Left renal pelvis (tissue), 4 donors: ENCODE measurements around the gene LEP. TPM values are rescaled to one million over a fixed set of nuclear protein-coding genes. Genes with fewer than 3 reads are reported as not detected.
"Not testable (repeated sequence)": the region's sequence is repeated elsewhere in the genome, so short reads cannot be mapped to it uniquely, and the experiment has no call there.

Experiments
- DNase-seq, 4 donors: peaks; one replicate each; pipeline ENCODE4 v3.0.0-alpha.2; 2013; ENCODE audit warnings: low read depth in 4 of 4, low spot score in 3 of 4
- polyA plus RNA-seq, 4 donors: library from polyadenylated mRNA; unstranded; fragments of 120-200 nt; gene quantifications; one replicate each; pipeline ENCODE4 v1.2.1, GENCODE V29; 2013; ENCODE audit not compliant: insufficient read length in 4 of 4

The LEP gene
- polyA plus RNA-seq, 4 donors, result 0.16 to 0.50 (median 0.36) TPM; not detected in 1

- DNase-seq, result no peak
These were observed 30.2 kb upstream of the LEP start for GRCh38 chr7:128210590-128211570.

GRCh38 chr7:128211626-128212025 is 29.5 kb upstream of the LEP start:
- no peak for DNase-seq

- DNase-seq, result no peak
These were observed 26.6 kb upstream of the LEP start for GRCh38 chr7:128214463-128214862.

GRCh38 chr7:128215281-128215680 is 25.8 kb upstream of the LEP start:
- DNase-seq, result no peak

- DNase-seq, result no peak
These were observed 25.3 kb upstream of the LEP start for GRCh38 chr7:128215739-128216138.

- no peak for DNase-seq
These were observed 23.9 kb upstream of the LEP start for GRCh38 chr7:128217030-128217805.

- no peak for DNase-seq
These were observed 23.0 kb upstream of the LEP start for GRCh38 chr7:128217967-128218652.

GRCh38 chr7:128219636-128220035 is 21.4 kb upstream of the LEP start:
- DNase-seq, result no peak

- no peak for DNase-seq
These were observed 19.1 kb upstream of the LEP start for GRCh38 chr7:128221929-128222403.

- DNase-seq, result no peak
These were observed 14.7 kb upstream of the LEP start for GRCh38 chr7:128226132-128226980.

- DNase-seq, result no peak
These were observed 13.8 kb upstream of the LEP start for GRCh38 chr7:128227271-128227670.

GRCh38 chr7:128231021-128231420 is 10.1 kb upstream of the LEP start:
- DNase-seq, result no peak

- DNase-seq, result no peak
These were observed 9.4 kb upstream of the LEP start for GRCh38 chr7:128231677-128232076.

GRCh38 chr7:128233471-128233870 is 7.6 kb upstream of the LEP start:
- no peak for DNase-seq

GRCh38 chr7:128234476-128235026 is 6.5 kb upstream of the LEP start:
- no peak for DNase-seq

- DNase-seq, result no peak
These were observed 5.6 kb upstream of the LEP start for GRCh38 chr7:128235471-128235870.

GRCh38 chr7:128236924-128237586 is 4.0 kb upstream of the LEP start:
- no peak for DNase-seq

GRCh38 chr7:128239146-128239545 is 1.9 kb upstream of the LEP start:
- DNase-seq, result not testable (repeated sequence)

- no peak for DNase-seq
These were observed 1.6 kb downstream of the LEP start for GRCh38 chr7:128242661-128243060.
